HCT116 (cell line): ENCODE results near the gene C10orf120. TPM values are rescaled to one million over a fixed set of nuclear protein-coding genes. Genes with fewer than 3 reads are reported as not detected.

Experiments
- ATAC-seq: fragments of 200-7000 bp; cut with Tn5 transposase; 2 replicates; pipeline ENCODE4 v1.9.1; 2020; ENCODE audit warnings: mild to moderate bottlenecking, moderate library complexity
- BruUV-seq: library from RNA; stranded (reverse); fragments of 400-500 nt; replicated peaks from 2 replicates; lab custom pipeline; 2021; lab: Mats Ljungman, UMichigan
- CTCF ChIA-PET: fragments of 300-600 bp; sonication (Branson Sonifier 250); formaldehyde crosslinking; loops from one replicate; lab custom pipeline; 2021; ENCODE audit warnings: antibody characterized with exemption; lab: Charles Lee
- POLR2A ChIA-PET: fragments of 300-600, 350-600 bp; sonication (Branson Sonifier 250); formaldehyde crosslinking; loops from one replicate; lab custom pipeline; 2021; ENCODE audit warnings: antibody characterized with exemption; lab: Charles Lee
- RAD21 ChIA-PET, 2 experiments: fragments of 300-600 bp; sonication (Branson Sonifier 250); formaldehyde crosslinking; loops; one replicate each; lab custom pipeline; 2023; ENCODE audit warnings: low total read pairs in 2 of 2; ENCODE audit not compliant: uncharacterized antibody in 2 of 2, unreplicated experiment in 2 of 2, low non-redundant PET in 1 of 2; lab: Charles Lee
- DNase-seq: peaks from one replicate; pipeline ENCODE4 v3.0.0-alpha.2; 2010; ENCODE audit warnings: low read depth, low spot score
- H2AFZ ChIP-seq: fragments of 200-600 bp; shearing (Covaris generic), sonication (generic); 2 replicates; pipeline ENCODE4 v1.6.1; 2017; ENCODE audit warnings: low read depth, mixed run types, mixed read lengths, antibody characterized with exemption, low read length; ENCODE audit not compliant: poor library complexity, severe bottlenecking
- H3K27ac ChIP-seq: 2 replicates; pipeline ENCODE4 v1.5.1; 2012; ENCODE audit warnings: low read depth, low read length
- H3K27me3 ChIP-seq: fragments of 200-600 bp; sonication (generic); 2 replicates; pipeline ENCODE4 v1.6.1; 2016; ENCODE audit warnings: mixed run types, low read length, mixed read lengths; ENCODE audit not compliant: insufficient read depth
- H3K36me3 ChIP-seq, 2 experiments: fragments of 200-500 bp in 1 of 2; fragments of 200-600 bp in 1 of 2; sonication (Bioruptor generic) in 1 of 2; sonication (generic) in 1 of 2; 2 replicates each; pipeline versions ENCODE4 v1.5.1 to v1.6.1; 2014 to 2016; ENCODE audit warnings: low read length in 2 of 2, inconsistent platforms in 1 of 2, mixed read lengths in 1 of 2, mixed run types in 1 of 2; ENCODE audit not compliant: insufficient read depth in 2 of 2, control insufficient read depth in 1 of 2
- H3K4me1 ChIP-seq, 2 experiments: fragments of 200-600 bp in 1 of 2; sonication (generic) in 1 of 2; 2 replicates each; pipeline versions ENCODE4 v1.5.1 to v1.6.1; 2012 to 2017; ENCODE audit warnings: low read length in 2 of 2, inconsistent platforms in 1 of 2, mild to moderate bottlenecking in 1 of 2, mixed read lengths in 1 of 2, mixed run types in 1 of 2, moderate library complexity in 1 of 2; ENCODE audit not compliant: insufficient read depth in 2 of 2, control insufficient read depth in 1 of 2
- H3K4me2 ChIP-seq: fragments of 200-600 bp; sonication (generic); 2 replicates; pipeline ENCODE4 v1.6.1; 2017; ENCODE audit warnings: mixed run types, low read length, mixed read lengths
- H3K4me3 ChIP-seq, 2 experiments: fragments of 200-600 bp in 1 of 2; sonication (generic) in 1 of 2; replicated peaks in 1 of 2; 2 replicates each; pipeline ENCODE4 v1.5.1; 2011 to 2016; ENCODE audit warnings: low read length in 2 of 2, control low read depth in 1 of 2, low read depth in 1 of 2, mild to moderate bottlenecking in 1 of 2, mixed read lengths in 1 of 2, mixed run types in 1 of 2
- H3K79me2 ChIP-seq: fragments of 200-600 bp; sonication (generic); 2 replicates; pipeline ENCODE4 v1.6.1; 2017; ENCODE audit warnings: mild to moderate bottlenecking, mixed run types, low read length, moderate library complexity, mixed read lengths; ENCODE audit not compliant: insufficient read depth
- H3K9ac ChIP-seq: fragments of 200-600 bp; sonication (generic); 2 replicates; pipeline ENCODE4 v1.6.1; 2016; ENCODE audit warnings: low read length, mixed read lengths
- H3K9me2 ChIP-seq: fragments of 200-600 bp; sonication (generic), shearing (Covaris generic); 2 replicates; pipeline ENCODE4 v1.6.1; 2017; ENCODE audit warnings: mixed run types, mild to moderate bottlenecking, moderate library complexity; ENCODE audit not compliant: insufficient read depth
- H3K9me3 ChIP-seq, 2 experiments: fragments of 200-500 bp in 1 of 2; fragments of 200-600 bp in 1 of 2; sonication (Bioruptor generic) in 1 of 2; sonication (generic) in 1 of 2; 2 replicates each; pipeline ENCODE4 v1.6.1; 2014 to 2017; ENCODE audit warnings: low read length in 2 of 2, mixed read lengths in 2 of 2, inconsistent platforms in 1 of 2, low read depth in 1 of 2, mild to moderate bottlenecking in 1 of 2, mixed run types in 1 of 2, moderate library complexity in 1 of 2; ENCODE audit not compliant: control insufficient read depth in 1 of 2, insufficient read depth in 1 of 2
- H4K20me1 ChIP-seq: fragments of 200-600 bp; sonication (generic), shearing (Covaris generic); 2 replicates; pipeline ENCODE4 v1.6.1; 2017; ENCODE audit warnings: mixed run types, mild to moderate bottlenecking, moderate library complexity; ENCODE audit not compliant: insufficient read depth
- JUND ChIP-seq: IDR thresholded peaks from 2 replicates; pipeline ENCODE4 v1.6.1; 2012
- POLR2A ChIP-seq: IDR thresholded peaks from 2 replicates; pipeline ENCODE4 v1.7.0; 2011; ENCODE audit warnings: borderline replicate concordance; ENCODE audit not compliant: insufficient read depth, insufficient read length; ENCODE audit errors: extremely low read depth
- POLR2AphosphoS5 ChIP-seq: IDR thresholded peaks from 2 replicates; pipeline ENCODE4 v1.6.1; 2011; ENCODE audit warnings: mild to moderate bottlenecking, low read depth, low read length, moderate library complexity
- RAD21 ChIP-seq: IDR thresholded peaks from 2 replicates; pipeline ENCODE4 v1.6.1; 2012; ENCODE audit warnings: low read depth, mild to moderate bottlenecking
- SP1 ChIP-seq: IDR thresholded peaks from 2 replicates; pipeline ENCODE4 v1.6.1; 2012; ENCODE audit warnings: low read depth
- TCF7L2 ChIP-seq: IDR thresholded peaks from 2 replicates; pipeline ENCODE4 v1.7.0; 2011; ENCODE audit warnings: borderline replicate concordance, inconsistent platforms; ENCODE audit not compliant: insufficient read depth, insufficient read length; ENCODE audit errors: extremely low read depth
- YY1 ChIP-seq: IDR thresholded peaks from 2 replicates; pipeline ENCODE4 v1.6.1; 2011; ENCODE audit warnings: low read length, low read depth, moderate library complexity, mild to moderate bottlenecking; ENCODE audit not compliant: insufficient replicate concordance; ENCODE audit errors: extremely low read depth
- ZNF274 ChIP-seq: fragments of 200-500 bp; sonication (Bioruptor generic); IDR thresholded peaks from 2 replicates; pipeline ENCODE4 v1.6.1; 2014; ENCODE audit warnings: mild to moderate bottlenecking, low read depth, low read length, inconsistent platforms
- intact Hi-C: fragments of 100-400 bp; cut with micrococcal nuclease; formaldehyde crosslinking; loops from 2 replicates; pipeline ENCODE4 v1.10.0; 2022
- total RNA-seq: library from RNA; stranded (reverse); gene quantifications from one replicate; pipeline ENCODE4 v1.2.1, GENCODE V29; 2021; ENCODE audit not compliant: unreplicated experiment
- TF ChIP-seq, protein P1 (sequence below): IDR thresholded peaks from 2 replicates; pipeline ENCODE4 v1.6.1; 2012; ENCODE audit warnings: low read depth
- TF ChIP-seq, protein P2 (sequence below), 3 experiments: fragments of 200-600 bp in 1 of 3; sonication (generic) in 1 of 3; IDR thresholded peaks in 2 of 3; conservative IDR thresholded peaks in 1 of 3; 2 replicates each; pipeline ENCODE4 v1.5.1; 2012 to 2017; ENCODE audit warnings: low read depth in 2 of 3, low read length in 2 of 3, antibody characterized with exemption in 1 of 3, borderline replicate concordance in 1 of 3, control low read depth in 1 of 3, mild to moderate bottlenecking in 1 of 3, mixed read lengths in 1 of 3, mixed run types in 1 of 3, moderate library complexity in 1 of 3; ENCODE audit not compliant: insufficient read depth in 1 of 3

Gene C10orf120
- total RNA-seq, 1 experiment from 2014 or later, result not detected

DNA sequence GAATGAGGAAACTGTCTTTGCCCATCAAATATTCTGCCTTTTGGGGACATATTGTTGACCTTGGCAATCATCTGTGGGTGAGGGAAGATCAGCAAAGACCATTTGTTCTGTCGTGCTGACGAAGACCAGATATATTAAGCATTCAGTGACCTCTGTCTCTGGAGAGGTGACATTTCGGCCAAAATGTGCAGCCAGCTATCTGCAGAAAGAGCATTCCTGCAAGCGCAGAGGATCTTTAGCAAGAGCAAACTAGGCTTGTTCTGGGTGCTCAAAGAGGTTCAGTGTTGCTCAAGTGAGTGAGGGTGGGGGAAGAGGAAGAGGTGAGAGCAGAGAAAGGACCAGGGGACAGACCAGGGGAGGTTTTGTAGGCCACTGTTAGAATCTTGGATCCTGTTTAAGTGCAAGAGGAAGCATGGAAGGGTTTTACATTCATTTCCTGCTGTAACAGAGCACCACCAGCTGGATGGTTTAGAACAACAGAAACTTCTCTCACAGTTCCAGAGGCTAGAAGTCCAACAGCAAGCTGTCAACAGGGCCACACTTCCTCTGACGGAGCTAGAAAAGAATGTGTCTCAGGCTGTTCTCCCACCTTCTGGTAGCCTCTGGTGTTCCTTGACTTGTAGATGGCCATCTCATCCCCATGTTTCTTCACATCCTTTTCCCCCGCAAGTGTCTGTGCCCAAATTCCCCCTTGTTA is 11.2 kb downstream of the C10orf120 start:
- no peaks in the 10 kb centered on the region for H3K79me2 ChIP-seq
- H3K36me3 ChIP-seq, result no peaks in the 10 kb centered on the region
- no peak overlapping the region for H3K4me2 ChIP-seq
- CTCF ChIA-PET, result interaction anchor here (0.8 to 1.5 kb wide), 2 partner anchors 40 to 123 kb away, joined by 3 to 14 read pairs; no protein-coding TSS in a partner anchor
- H3K9me3 ChIP-seq, result no peaks in the 10 kb centered on the region
- no peaks in the 10 kb centered on the region for H4K20me1 ChIP-seq
- no peak overlapping the region for H3K4me3 ChIP-seq
- H3K27ac ChIP-seq, result no peak overlapping the region
- RAD21 ChIA-PET, result no interaction called here
- no peak overlapping the region for H2AFZ ChIP-seq
- H3K9me2 ChIP-seq, result no peaks in the 10 kb centered on the region
- H3K9ac ChIP-seq, result no peak overlapping the region
- no TSS peak for BruUV-seq
- intact Hi-C loops, result no loop called here
- ATAC-seq (peak; percentile 17; the same call in 1 of the 2 replicates), DNase-seq (no peak)
- H3K27me3 ChIP-seq, result peaks cover 73% of the 10 kb centered on the region
- no peaks in the 10 kb centered on the region for H3K4me1 ChIP-seq
- POLR2A ChIA-PET, result no interaction called here
- TF ChIP-seq ZNF274 (no peak), SP1 (no peak), POLR2AphosphoS5 (no peak), RAD21 (peak; percentile 40), TCF7L2 (no peak), YY1 (no peak), JUND (no peak), POLR2A (no peak)
- TF ChIP-seq, protein P1, sequence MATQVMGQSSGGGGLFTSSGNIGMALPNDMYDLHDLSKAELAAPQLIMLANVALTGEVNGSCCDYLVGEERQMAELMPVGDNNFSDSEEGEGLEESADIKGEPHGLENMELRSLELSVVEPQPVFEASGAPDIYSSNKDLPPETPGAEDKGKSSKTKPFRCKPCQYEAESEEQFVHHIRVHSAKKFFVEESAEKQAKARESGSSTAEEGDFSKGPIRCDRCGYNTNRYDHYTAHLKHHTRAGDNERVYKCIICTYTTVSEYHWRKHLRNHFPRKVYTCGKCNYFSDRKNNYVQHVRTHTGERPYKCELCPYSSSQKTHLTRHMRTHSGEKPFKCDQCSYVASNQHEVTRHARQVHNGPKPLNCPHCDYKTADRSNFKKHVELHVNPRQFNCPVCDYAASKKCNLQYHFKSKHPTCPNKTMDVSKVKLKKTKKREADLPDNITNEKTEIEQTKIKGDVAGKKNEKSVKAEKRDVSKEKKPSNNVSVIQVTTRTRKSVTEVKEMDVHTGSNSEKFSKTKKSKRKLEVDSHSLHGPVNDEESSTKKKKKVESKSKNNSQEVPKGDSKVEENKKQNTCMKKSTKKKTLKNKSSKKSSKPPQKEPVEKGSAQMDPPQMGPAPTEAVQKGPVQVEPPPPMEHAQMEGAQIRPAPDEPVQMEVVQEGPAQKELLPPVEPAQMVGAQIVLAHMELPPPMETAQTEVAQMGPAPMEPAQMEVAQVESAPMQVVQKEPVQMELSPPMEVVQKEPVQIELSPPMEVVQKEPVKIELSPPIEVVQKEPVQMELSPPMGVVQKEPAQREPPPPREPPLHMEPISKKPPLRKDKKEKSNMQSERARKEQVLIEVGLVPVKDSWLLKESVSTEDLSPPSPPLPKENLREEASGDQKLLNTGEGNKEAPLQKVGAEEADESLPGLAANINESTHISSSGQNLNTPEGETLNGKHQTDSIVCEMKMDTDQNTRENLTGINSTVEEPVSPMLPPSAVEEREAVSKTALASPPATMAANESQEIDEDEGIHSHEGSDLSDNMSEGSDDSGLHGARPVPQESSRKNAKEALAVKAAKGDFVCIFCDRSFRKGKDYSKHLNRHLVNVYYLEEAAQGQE, result no peak
- TF ChIP-seq, protein P2, sequence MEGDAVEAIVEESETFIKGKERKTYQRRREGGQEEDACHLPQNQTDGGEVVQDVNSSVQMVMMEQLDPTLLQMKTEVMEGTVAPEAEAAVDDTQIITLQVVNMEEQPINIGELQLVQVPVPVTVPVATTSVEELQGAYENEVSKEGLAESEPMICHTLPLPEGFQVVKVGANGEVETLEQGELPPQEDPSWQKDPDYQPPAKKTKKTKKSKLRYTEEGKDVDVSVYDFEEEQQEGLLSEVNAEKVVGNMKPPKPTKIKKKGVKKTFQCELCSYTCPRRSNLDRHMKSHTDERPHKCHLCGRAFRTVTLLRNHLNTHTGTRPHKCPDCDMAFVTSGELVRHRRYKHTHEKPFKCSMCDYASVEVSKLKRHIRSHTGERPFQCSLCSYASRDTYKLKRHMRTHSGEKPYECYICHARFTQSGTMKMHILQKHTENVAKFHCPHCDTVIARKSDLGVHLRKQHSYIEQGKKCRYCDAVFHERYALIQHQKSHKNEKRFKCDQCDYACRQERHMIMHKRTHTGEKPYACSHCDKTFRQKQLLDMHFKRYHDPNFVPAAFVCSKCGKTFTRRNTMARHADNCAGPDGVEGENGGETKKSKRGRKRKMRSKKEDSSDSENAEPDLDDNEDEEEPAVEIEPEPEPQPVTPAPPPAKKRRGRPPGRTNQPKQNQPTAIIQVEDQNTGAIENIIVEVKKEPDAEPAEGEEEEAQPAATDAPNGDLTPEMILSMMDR (IDR thresholded peaks at IDR 0.05 in 2 of 3, conservative IDR thresholded peaks at IDR 0.05 in 1 of 3; ENCODE audit: borderline replicate concordance in 1 of 3, insufficient read depth in 1 of 3, low read depth in 2 of 3, low read length in 2 of 3), result peak in 1 of 3 experiments; percentile 15; a peak in 1 of 6 replicates
